K562 (cell line): ENCODE results near the gene MPND. TPM values are rescaled to one million over a fixed set of nuclear protein-coding genes. Genes with fewer than 3 reads are reported as not detected.

Experiments
- ATF1 ChIP-seq, 2 experiments: fragments of 450-650 bp in 1 of 2; IDR thresholded peaks; 2 replicates each; pipeline ENCODE4 v1.6.1; 2016; ENCODE audit warnings: missing compliant biosample characterization in 1 of 2, missing genetic modification characterization in 1 of 2
- CBX3 ChIP-seq, 2 experiments: IDR thresholded peaks; 1 replicate in 1 of 2; 2 replicates in 1 of 2; pipeline ENCODE4 v1.6.1; 2012; ENCODE audit warnings: inconsistent platforms in 2 of 2, low read length in 2 of 2, borderline replicate concordance in 1 of 2, control low read depth in 1 of 2
- CC2D1A ChIP-seq: fragments of 450-650 bp; IDR thresholded peaks from 2 replicates; pipeline ENCODE4 v1.6.1; 2017; ENCODE audit warnings: mild to moderate bottlenecking
- CHD4 ChIP-seq: fragments of 200-600 bp; sonication (generic); IDR thresholded peaks from 3 replicates; pipeline ENCODE4 v1.6.1; 2012; ENCODE audit warnings: low read depth, mild to moderate bottlenecking, mixed read lengths, low read length, inconsistent platforms; ENCODE audit not compliant: insufficient read depth, insufficient replicate concordance, poor library complexity, severe bottlenecking
- HSF4 ChIP-seq: fragments of 250-450 bp; sonication (Bioruptor Pico); IDR thresholded peaks from 2 replicates; pipeline ENCODE4 v2.1.2; 2022; ENCODE audit warnings: mild to moderate bottlenecking, moderate library complexity, borderline replicate concordance
- JUNB ChIP-seq: fragments of 450-650 bp; formaldehyde crosslinking; conservative IDR thresholded peaks from 2 replicates; pipeline ENCODE4 v1.4.0; 2020; ENCODE audit warnings: mild to moderate bottlenecking
- MNT ChIP-seq, 2 experiments: fragments of 450-650 bp; conservative IDR thresholded peaks; 2 replicates each; pipeline ENCODE4 v1.6.1; 2017; ENCODE audit warnings: mild to moderate bottlenecking in 2 of 2, moderate library complexity in 2 of 2
- MXI1 ChIP-seq: IDR thresholded peaks from 2 replicates; pipeline ENCODE4 v1.6.1; 2011; ENCODE audit warnings: low read depth, mild to moderate bottlenecking, improper control_type of control experiment, low read length
- NFE2 ChIP-seq: IDR thresholded peaks from 2 replicates; pipeline ENCODE4 v1.6.1; 2014; ENCODE audit warnings: antibody characterized with exemption, low read depth
- NR3C1 ChIP-seq: sonication (generic); formaldehyde crosslinking; IDR thresholded peaks from 2 replicates; pipeline ENCODE4 v1.8.1; 2022; ENCODE audit warnings: missing genetic modification reagents
- PPARD ChIP-seq: fragments of 250-450 bp; sonication (Bioruptor Pico); IDR thresholded peaks from 2 replicates; pipeline ENCODE4 v1.8.0; 2022; ENCODE audit warnings: inconsistent platforms, mild to moderate bottlenecking, moderate library complexity
- ZBTB12 ChIP-seq: fragments of 250-450 bp; sonication (Bioruptor Pico); IDR thresholded peaks from 2 replicates; pipeline ENCODE4 v1.4.0; 2020
- ZBTB2 ChIP-seq: fragments of 450-650 bp; IDR thresholded peaks from 2 replicates; pipeline ENCODE4 v1.6.1; 2016; ENCODE audit warnings: antibody characterized with exemption
- ZBTB7A ChIP-seq: IDR thresholded peaks from 2 replicates; pipeline ENCODE4 v1.6.1; 2011; ENCODE audit warnings: low read depth, mild to moderate bottlenecking, low read length, moderate library complexity, borderline replicate concordance; ENCODE audit not compliant: control insufficient read depth
- ZNF197 ChIP-seq: fragments of 200-800 bp; sonication (Bioruptor generic); IDR thresholded peaks from 2 replicates; pipeline ENCODE4 v1.6.1; 2016; ENCODE audit warnings: low read depth, missing genetic modification characterization, missing compliant biosample characterization
- ZNF589 ChIP-seq: fragments of 200-800 bp; sonication (Bioruptor generic); IDR thresholded peaks from 2 replicates; pipeline ENCODE4 v1.6.1; 2016; ENCODE audit warnings: low read depth, missing genetic modification characterization, missing compliant biosample characterization
- ZNF75A ChIP-seq: fragments of 450-650 bp; formaldehyde crosslinking; IDR thresholded peaks from 2 replicates; pipeline ENCODE4 v1.4.0; 2020; ENCODE audit warnings: mild to moderate bottlenecking
- polyA plus RNA-seq, 8 experiments: library from polyadenylated mRNA; depleted of rRNA in 4 of 8; stranded (reverse) in 5 of 8; unstranded in 3 of 8; fragments of >200 nt; fragmentation: Nextera tagmentation in 2 of 8; fragmentation: Illumina TruSeq in 1 of 8; extraction: Ambion mirVana in 2 of 8; extraction: Trizol in 1 of 8; gene quantifications; 2 replicates each; pipeline versions ENCODE4 v1.2.1 to v1.2.3, GENCODE V29; 2011 to 2014; ENCODE audit warnings: inconsistent platforms in 1 of 8, missing spikeins in 1 of 8
- total RNA-seq, 7 experiments: library from RNA; depleted of rRNA in 6 of 7; stranded (reverse); fragments of >200 nt in 6 of 7; fragmentation: Illumina TruSeq in 2 of 7; extraction: Trizol in 2 of 7; gene quantifications; 2 replicates each; pipeline versions ENCODE4 v1.2.1 to v1.2.3, GENCODE V29; 2011 to 2021; ENCODE audit warnings: low replicate concordance in 1 of 7
- TF ChIP-seq, protein P1 (sequence below): sonication (generic); formaldehyde crosslinking; IDR thresholded peaks from 2 replicates; pipeline ENCODE4 v1.8.0; 2022; ENCODE audit warnings: mild to moderate bottlenecking, missing genetic modification reagents
- TF ChIP-seq, protein P2 (sequence below): fragments of 250-450 bp; sonication (Bioruptor Pico); IDR thresholded peaks from 2 replicates; pipeline ENCODE4 v1.5.0; 2021

Gene MPND
- total and polyA plus RNA-seq, 9 of the 15 experiments (the other 6 are each of a cell fraction or from before 2014, with no cell fraction given), result 0.25 to 14.0 (median 3.9) TPM

- TF ChIP-seq CBX3 (IDR thresholded peaks at IDR 0.05; ENCODE audit: borderline replicate concordance in 1 of 2, low read length in 2 of 2) (peak in 1 of 2 experiments; percentile 67; a peak in 1 of 3 replicates), ZBTB2 (peak; percentile 61; the same call in 1 of the 2 replicates), PPARD (peak; percentile 52; the same call in 1 of the 2 replicates), MNT (conservative IDR thresholded peaks at IDR 0.05) (peak in 1 of 2 experiments; percentile 72; a peak in 1 of 4 replicates), JUNB (CRISPR knock-in tag) (no peak), NR3C1 (no peak), HSF4 (no peak), ZNF75A (CRISPR knock-in tag) (no peak), CC2D1A (peak; percentile 99), ZNF197 (CRISPR knock-in tag) (peak; percentile 99), ATF1 (CRISPR knock-in tag; IDR thresholded peaks at IDR 0.05) (no peak), ATF1 (tag; IDR thresholded peaks at IDR 0.05) (peak; percentile 93), MXI1 (no peak), NFE2 (no peak), CHD4 (peak; percentile 77), ZNF589 (CRISPR knock-in tag) (peak; percentile 100), ZBTB7A (peak; percentile 30), ZBTB12 (CRISPR knock-in tag) (peak; percentile 70; the same call in 1 of the 2 replicates)
- TF ChIP-seq, protein P1, sequence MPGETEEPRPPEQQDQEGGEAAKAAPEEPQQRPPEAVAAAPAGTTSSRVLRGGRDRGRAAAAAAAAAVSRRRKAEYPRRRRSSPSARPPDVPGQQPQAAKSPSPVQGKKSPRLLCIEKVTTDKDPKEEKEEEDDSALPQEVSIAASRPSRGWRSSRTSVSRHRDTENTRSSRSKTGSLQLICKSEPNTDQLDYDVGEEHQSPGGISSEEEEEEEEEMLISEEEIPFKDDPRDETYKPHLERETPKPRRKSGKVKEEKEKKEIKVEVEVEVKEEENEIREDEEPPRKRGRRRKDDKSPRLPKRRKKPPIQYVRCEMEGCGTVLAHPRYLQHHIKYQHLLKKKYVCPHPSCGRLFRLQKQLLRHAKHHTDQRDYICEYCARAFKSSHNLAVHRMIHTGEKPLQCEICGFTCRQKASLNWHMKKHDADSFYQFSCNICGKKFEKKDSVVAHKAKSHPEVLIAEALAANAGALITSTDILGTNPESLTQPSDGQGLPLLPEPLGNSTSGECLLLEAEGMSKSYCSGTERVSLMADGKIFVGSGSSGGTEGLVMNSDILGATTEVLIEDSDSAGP, result no peak
- TF ChIP-seq, protein P2, sequence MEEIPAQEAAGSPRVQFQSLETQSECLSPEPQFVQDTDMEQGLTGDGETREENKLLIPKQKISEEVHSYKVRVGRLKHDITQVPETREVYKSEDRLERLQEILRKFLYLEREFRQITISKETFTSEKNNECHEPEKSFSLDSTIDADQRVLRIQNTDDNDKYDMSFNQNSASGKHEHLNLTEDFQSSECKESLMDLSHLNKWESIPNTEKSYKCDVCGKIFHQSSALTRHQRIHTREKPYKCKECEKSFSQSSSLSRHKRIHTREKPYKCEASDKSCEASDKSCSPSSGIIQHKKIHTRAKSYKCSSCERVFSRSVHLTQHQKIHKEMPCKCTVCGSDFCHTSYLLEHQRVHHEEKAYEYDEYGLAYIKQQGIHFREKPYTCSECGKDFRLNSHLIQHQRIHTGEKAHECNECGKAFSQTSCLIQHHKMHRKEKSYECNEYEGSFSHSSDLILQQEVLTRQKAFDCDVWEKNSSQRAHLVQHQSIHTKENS (CRISPR knock-in tag), result no peak
These were observed 570 bp upstream of the MPND start (continued) for GRCh38 chr19:4342615-4343369.
